H1 (cell line): Measurements from ENCODE around the gene RPS18. TPM values are rescaled to one million over a fixed set of nuclear protein-coding genes. Genes with fewer than 3 reads are reported as not detected.

Experiments
- CTCF ChIA-PET: fragments of 300-600 bp; sonication (Branson Sonifier 250); formaldehyde crosslinking; loops from one replicate; lab custom pipeline; 2021; ENCODE audit not compliant: partially characterized antibody; lab: Charles Lee
- POLR2A ChIA-PET: fragments of 300-600 bp; sonication (Branson Sonifier 250); formaldehyde crosslinking; loops from one replicate; lab custom pipeline; 2021; ENCODE audit warnings: inconsistent platforms; ENCODE audit not compliant: partially characterized antibody; lab: Charles Lee
- DNase-seq, 2 experiments: peaks; one replicate each; pipeline versions ENCODE4 v3.0.0 to v3.0.0-alpha.2; 2010 to 2022; ENCODE audit warnings: low spot score in 2 of 2, low read depth in 1 of 2, mixed read lengths in 1 of 2
- FAIRE-seq: peaks from 2 replicates; lab custom pipeline; 2011; peaks lifted over from hg19 to GRCh38; lab: Jason Lieb, UNC
- H2AFZ ChIP-seq: 2 replicates; pipeline ENCODE4 v1.8.1; 2012; ENCODE audit warnings: low read length, inconsistent platforms
- H2AK5ac ChIP-seq: 2 replicates; pipeline ENCODE4 v1.6.1; 2013; ENCODE audit warnings: low read depth, low read length
- H2BK120ac ChIP-seq: replicated peaks from 2 replicates; pipeline ENCODE3; 2013; ENCODE audit warnings: low read depth, low read length, inconsistent platforms
- H2BK12ac ChIP-seq: 2 replicates; pipeline ENCODE4 v1.6.1; 2013; ENCODE audit warnings: low read depth, low read length
- H2BK15ac ChIP-seq: 2 replicates; pipeline ENCODE4 v1.6.1; 2013; ENCODE audit warnings: low read length
- H2BK20ac ChIP-seq: 2 replicates; pipeline ENCODE4 v1.6.1; 2013; ENCODE audit warnings: low read length
- H2BK5ac ChIP-seq: 2 replicates; pipeline ENCODE4 v1.6.1; 2013; ENCODE audit warnings: low read depth, low read length
- H3K14ac ChIP-seq: 2 replicates; pipeline ENCODE4 v1.6.1; 2013; ENCODE audit warnings: inconsistent platforms; ENCODE audit not compliant: insufficient read length
- H3K18ac ChIP-seq: 2 replicates; pipeline ENCODE4 v1.6.1; 2013; ENCODE audit warnings: low read length; ENCODE audit errors: extremely low read depth
- H3K23ac ChIP-seq: 2 replicates; pipeline ENCODE4 v1.6.1; 2013; ENCODE audit warnings: inconsistent platforms; ENCODE audit not compliant: insufficient read length
- H3K23me2 ChIP-seq: 2 replicates; pipeline ENCODE4 v1.6.1; 2013; ENCODE audit warnings: low read depth, low read length
- H3K27ac ChIP-seq: 2 replicates; pipeline ENCODE4 v1.6.1; 2011; ENCODE audit warnings: low read depth, low read length, inconsistent platforms
- H3K27me3 ChIP-seq, 4 experiments: replicated peaks in 1 of 4; 1 replicate in 1 of 4; 2 replicates in 3 of 4; pipeline versions ENCODE4 v1.6.1 to v1.8.1; 2011 to 2013; ENCODE audit warnings: low read length in 3 of 4, mild to moderate bottlenecking in 3 of 4, inconsistent platforms in 2 of 4, mixed read lengths in 2 of 4, moderate library complexity in 1 of 4; ENCODE audit not compliant: control insufficient read depth in 3 of 4, insufficient read depth in 3 of 4; ENCODE audit errors: extremely low read depth in 1 of 4
- H3K36me3 ChIP-seq, 4 experiments: 2 replicates each; pipeline versions ENCODE4 v1.6.1 to v1.8.1; 2011 to 2013; ENCODE audit warnings: mild to moderate bottlenecking in 4 of 4, low read length in 3 of 4, moderate library complexity in 2 of 4, control low read depth in 1 of 4, inconsistent platforms in 1 of 4; ENCODE audit not compliant: insufficient read depth in 4 of 4, control insufficient read depth in 2 of 4
- H3K4ac ChIP-seq: replicated peaks from 2 replicates; pipeline ENCODE3; 2013; ENCODE audit warnings: low read length, low read depth, mixed read lengths, inconsistent platforms; ENCODE audit not compliant: insufficient read length
- H3K4me1 ChIP-seq, 4 experiments: replicated peaks in 1 of 4; 1 replicate in 1 of 4; 2 replicates in 3 of 4; pipeline versions ENCODE4 v1.6.1 to v1.8.1; 2011 to 2013; ENCODE audit warnings: low read length in 3 of 4, inconsistent platforms in 2 of 4, mixed read lengths in 1 of 4; ENCODE audit not compliant: insufficient read depth in 4 of 4, control insufficient read depth in 3 of 4
- H3K4me2 ChIP-seq, 2 experiments: 2 replicates each; pipeline versions ENCODE4 v1.6.1 to v1.8.1; 2011 to 2013; ENCODE audit warnings: low read depth in 2 of 2, low read length in 2 of 2, control low read depth in 1 of 2, inconsistent platforms in 1 of 2, mild to moderate bottlenecking in 1 of 2; ENCODE audit not compliant: insufficient read depth in 1 of 2
- H3K4me3 ChIP-seq, 4 experiments: fragments of 200-600, 300-600 bp in 1 of 4; sonication (generic), shearing (Covaris generic), sonication (Bioruptor Twin) in 1 of 4; 2 replicates each; pipeline versions ENCODE4 v1.5.1 to v1.8.1; 2011 to 2016; ENCODE audit warnings: low read length in 4 of 4, low read depth in 3 of 4, control low read depth in 2 of 4, inconsistent platforms in 2 of 4, mild to moderate bottlenecking in 2 of 4, mixed read lengths in 1 of 4, moderate library complexity in 1 of 4; ENCODE audit not compliant: insufficient read depth in 2 of 4; ENCODE audit errors: extremely low read depth in 1 of 4
- H3K56ac ChIP-seq: replicated peaks from 2 replicates; pipeline ENCODE3; 2013; ENCODE audit warnings: low read depth, mild to moderate bottlenecking, mixed read lengths, low read length, inconsistent platforms; ENCODE audit not compliant: insufficient read length
- H3K79me1 ChIP-seq: 2 replicates; pipeline ENCODE4 v1.6.1; 2013; ENCODE audit warnings: low read depth, low read length, control low read depth
- H3K79me2 ChIP-seq, 2 experiments: 2 replicates each; pipeline versions ENCODE4 v1.6.1 to v1.8.1; 2012 to 2013; ENCODE audit warnings: low read length in 2 of 2, mild to moderate bottlenecking in 2 of 2, inconsistent platforms in 1 of 2; ENCODE audit not compliant: insufficient read depth in 2 of 2, control insufficient read depth in 1 of 2
- H3K9ac ChIP-seq, 4 experiments: replicated peaks in 1 of 4; 1 replicate in 1 of 4; 2 replicates in 3 of 4; pipeline versions ENCODE4 v1.6.1 to v1.8.1; 2011 to 2013; ENCODE audit warnings: low read depth in 3 of 4, low read length in 3 of 4, control low read depth in 2 of 4, mild to moderate bottlenecking in 2 of 4, moderate library complexity in 2 of 4, inconsistent platforms in 1 of 4; ENCODE audit errors: extremely low read depth in 1 of 4
- H3K9me3 ChIP-seq, 2 experiments: 2 replicates each; pipeline versions ENCODE4 v1.6.1 to v1.8.1; 2012 to 2013; ENCODE audit warnings: mild to moderate bottlenecking in 2 of 2, moderate library complexity in 2 of 2, control low read depth in 1 of 2, inconsistent platforms in 1 of 2, low read depth in 1 of 2, low read length in 1 of 2, mixed read lengths in 1 of 2; ENCODE audit not compliant: insufficient read depth in 2 of 2
- H4K20me1 ChIP-seq, 2 experiments: replicated peaks in 1 of 2; 2 replicates each; pipeline versions ENCODE3 to v1.8.1; 2011 to 2013; ENCODE audit warnings: inconsistent platforms in 2 of 2, low read length in 2 of 2, mild to moderate bottlenecking in 1 of 2; ENCODE audit not compliant: insufficient read depth in 2 of 2, control insufficient read depth in 1 of 2
- H4K5ac ChIP-seq: 2 replicates; pipeline ENCODE4 v1.6.1; 2013; ENCODE audit warnings: low read length, low read depth, mixed read lengths, inconsistent platforms; ENCODE audit not compliant: insufficient read length
- H4K8ac ChIP-seq: 2 replicates; pipeline ENCODE4 v1.8.0; 2013; ENCODE audit warnings: mild to moderate bottlenecking, moderate library complexity, low read length, inconsistent platforms; ENCODE audit not compliant: insufficient read depth; ENCODE audit errors: extremely low read depth
- H4K91ac ChIP-seq: replicated peaks from 2 replicates; pipeline ENCODE3; 2013; ENCODE audit warnings: low read length, mixed read lengths, inconsistent platforms; ENCODE audit not compliant: insufficient read length
- ASH2L ChIP-seq: fragments of 200-600, 300-600 bp; sonication (generic); IDR thresholded peaks from one replicate; pipeline ENCODE4 v1.7.1; 2017; ENCODE audit warnings: low read length
- CEBPB ChIP-seq: IDR thresholded peaks from 2 replicates; pipeline ENCODE4 v1.6.1; 2012; ENCODE audit warnings: low read depth, low read length
- CHD2 ChIP-seq: IDR thresholded peaks from 2 replicates; pipeline ENCODE4 v1.6.1; 2012; ENCODE audit warnings: low read length, improper control_type of control experiment
- GABPA ChIP-seq: IDR thresholded peaks from 2 replicates; pipeline ENCODE4 v1.6.1; 2011; ENCODE audit warnings: mild to moderate bottlenecking, low read length, moderate library complexity, borderline replicate concordance; ENCODE audit not compliant: insufficient read depth
- KDM5A ChIP-seq: fragments of 200-600 bp; IDR thresholded peaks from 2 replicates; pipeline ENCODE4 v1.7.1; 2012; ENCODE audit warnings: mild to moderate bottlenecking, low read length, inconsistent platforms, mixed read lengths
- PHF8 ChIP-seq: fragments of 200-600 bp; sonication (generic); conservative IDR thresholded peaks from 2 replicates; pipeline ENCODE4 v1.7.1; 2012; ENCODE audit warnings: low read depth, mild to moderate bottlenecking, inconsistent platforms, low read length, moderate library complexity
- POU5F1 ChIP-seq: IDR thresholded peaks from 2 replicates; pipeline ENCODE4 v1.6.1; 2011; ENCODE audit warnings: low read depth, mild to moderate bottlenecking, low read length, moderate library complexity
- RNF2 ChIP-seq: fragments of 200-900, 300-1000 bp; sonication (generic); IDR thresholded peaks from 2 replicates; pipeline ENCODE4 v1.7.1; 2016; ENCODE audit warnings: borderline replicate concordance, low read depth, mild to moderate bottlenecking, antibody characterized with exemption, low read length; ENCODE audit not compliant: poor library complexity, severe bottlenecking; ENCODE audit errors: missing control alignments
- SUZ12 ChIP-seq: fragments of 200-600 bp; sonication (generic); IDR thresholded peaks from 2 replicates; pipeline ENCODE4 v1.6.1; 2012; ENCODE audit warnings: mild to moderate bottlenecking, inconsistent platforms, low read length, moderate library complexity, mixed read lengths
- ZNF274 ChIP-seq: IDR thresholded peaks from 2 replicates; pipeline ENCODE4 v1.7.0; 2012; ENCODE audit warnings: low read length, borderline replicate concordance; ENCODE audit errors: extremely low read depth
- WGBS, 2 experiments: shearing (Covaris generic) in 1 of 2; methylation state at CpG; one replicate each; pipeline versions ENCODE4 v1.1.6 to v1.1.7; 2013 to 2015; ENCODE audit warnings: low lambda C conversion rate in 2 of 2, mixed read lengths in 2 of 2, inconsistent platforms in 1 of 2, low coverage in 1 of 2, missing lambda C conversion rate in 1 of 2; ENCODE audit not compliant: insufficient replicate concordance in 2 of 2, insufficient coverage in 1 of 2, insufficient read length in 1 of 2; ENCODE audit errors: extremely low coverage in 1 of 2, missing lambda C conversion rate in 1 of 2; 5-methylcytosine and 5-hydroxymethylcytosine counted together
- polyA plus RNA-seq, 7 experiments: library from polyadenylated mRNA; depleted of rRNA in 3 of 7; stranded (reverse) in 5 of 7; unstranded in 2 of 7; fragments of >200 nt in 5 of 7; fragments of 200-250 nt in 2 of 7; gene quantifications; 1 replicate in 5 of 7; 2 replicates in 1 of 7; 4 replicates in 1 of 7; pipeline versions ENCODE4 v1.2.1 to v1.2.3, GENCODE V29; 2011 to 2013; ENCODE audit warnings: missing spikeins in 2 of 7, mixed read lengths in 2 of 7
- total RNA-seq: library from RNA; stranded (reverse); fragmentation: NEBNext Ultra II Directional; extraction: Animal tissue kit (Norgen Biotek cat#: 25700); gene quantifications from 2 replicates; pipeline ENCODE4 v1.2.1, GENCODE V29; 2021

Gene RPS18
- total and polyA plus RNA-seq, 2 of the 8 experiments (the other 6 are each of a cell fraction or from before 2014, with no cell fraction given): 2,796 to 7,099 TPM

DNA sequence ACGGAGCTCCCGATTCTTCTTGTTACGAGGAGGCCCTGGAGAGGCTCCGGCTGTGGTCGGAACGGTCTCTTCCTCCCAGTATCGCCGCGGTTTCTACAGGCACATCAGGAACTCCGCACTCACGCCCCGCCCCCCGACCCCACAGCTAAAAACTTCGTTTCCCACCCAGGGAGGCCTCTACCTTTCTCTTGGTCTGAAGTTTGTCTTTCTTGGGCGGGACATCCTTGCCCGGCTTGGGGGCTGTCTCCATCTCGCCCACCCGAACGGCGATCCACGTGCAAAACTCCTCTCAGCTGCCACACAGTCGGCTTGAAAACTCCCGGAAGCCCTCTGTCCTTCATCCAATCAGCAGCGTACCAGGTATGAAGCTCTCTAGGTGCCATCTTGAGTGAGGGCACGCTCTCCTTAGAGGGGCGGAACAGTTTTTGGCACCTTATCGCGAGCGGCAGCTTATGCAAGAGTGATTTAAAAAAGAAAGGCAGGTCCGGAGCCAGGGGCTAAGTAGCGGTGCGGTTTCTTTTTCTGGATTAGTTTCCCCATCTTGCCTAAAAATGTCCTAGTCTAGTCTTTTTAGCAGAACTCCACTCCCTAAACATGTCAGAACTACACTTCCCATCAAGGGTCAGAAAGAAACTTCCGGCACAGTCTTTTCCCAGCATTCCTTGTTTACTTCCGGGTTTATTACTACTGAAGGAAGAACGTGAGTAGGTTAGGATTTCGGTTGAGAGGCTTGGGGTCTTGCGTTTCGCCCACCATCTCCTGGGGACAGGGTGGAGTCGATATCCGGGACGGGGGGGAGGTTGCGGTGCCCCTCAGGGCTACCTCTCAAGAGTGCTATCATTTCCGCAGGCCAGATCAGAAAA is 17.3 kb downstream of the RPS18 start, which contains the start of the genes PFDN6 and WDR46:
TSS of gene PFDN6 (plus strand) at position 681 of the 863 bp plus-strand sequence. CDS start 256 bp downstream, outside the sequence.
TSS of gene WDR46 (minus strand) at position 319 of the 863 bp plus-strand sequence. CDS start at position 250, 69 bp downstream.
- no peaks in the 10 kb centered on the region for H3K27me3 ChIP-seq
- H3K14ac ChIP-seq: no peak within 1 kb of the TSS
- no peak within 1 kb of the TSS for H2AK5ac ChIP-seq
- H3K23me2 ChIP-seq: peaks cover 8% of the 10 kb centered on the region; the same call in 1 of the 2 replicates
- H3K4ac ChIP-seq: no peak within 1 kb of the TSS
- DNase-seq: peak in 1 of 2 experiments; percentile 84
- H3K4me3 ChIP-seq: peak within 1 kb of the TSS; percentile 74 to 97 (median 84)
- H2BK120ac ChIP-seq: no peak within 1 kb of the TSS
- peaks cover 0 to 11% (median 5%) of the 10 kb centered on the region in 4 experiments; a peak in 5 of 7 replicates for H3K4me1 ChIP-seq
- H2AFZ ChIP-seq: peak within 1 kb of the TSS; percentile 93; the same call in 1 of the 2 replicates
- CTCF ChIA-PET: interaction anchor here (0.5 to 7.2 kb wide), 8 partner anchors 8 to 364 kb away, joined by 3 to 81 read pairs (median 4); partner anchors contain the start of genes B3GALT4 and RGL2
- peaks cover 0 to 5% of the 10 kb centered on the region in 2 experiments for H4K20me1 ChIP-seq
- H2BK5ac ChIP-seq: no peak within 1 kb of the TSS
- H3K9me3 ChIP-seq: no peaks in the 10 kb centered on the region; a peak in 1 of 4 replicates
- H2BK15ac ChIP-seq: no peak within 1 kb of the TSS
- peak within 1 kb of the TSS; percentile 21 for H3K56ac ChIP-seq
- no peak for FAIRE-seq
- 1% methylated on average over 43 of the region's 43 CpGs; no CpG with 5 or more reads in 1 of the 2 experiments for WGBS, 2 experiments
- H2BK12ac ChIP-seq: no peak within 1 kb of the TSS
- peak within 1 kb of the TSS; percentile 37; the same call in 1 of the 2 replicates for H3K27ac ChIP-seq
- POLR2A ChIA-PET: interaction anchor here (0.6 to 16.7 kb wide), 11 partner anchors 10 to 317 kb away, joined by 3 to 337 read pairs (median 5); partner anchors contain the start of genes B3GALT4, RGL2, RPS18 and TAPBP
- peak within 1 kb of the TSS; percentile 90 for H4K8ac ChIP-seq
- H4K5ac ChIP-seq: peak within 1 kb of the TSS; percentile 48
- peaks cover 8% of the 10 kb centered on the region; the same call in 1 of the 2 replicates for H3K79me1 ChIP-seq
- H4K91ac ChIP-seq: no peak within 1 kb of the TSS
- no peak within 1 kb of the TSS for H3K18ac ChIP-seq
- H3K23ac ChIP-seq: no peak within 1 kb of the TSS
- peaks cover 4 to 31% of the 10 kb centered on the region in 2 experiments; a peak in 3 of 4 replicates for H3K79me2 ChIP-seq
- peak within 1 kb of the TSS; percentile 76 to 92 for H3K4me2 ChIP-seq
- no peak within 1 kb of the TSS for H2BK20ac ChIP-seq
- H3K36me3 ChIP-seq: peaks cover 15 to 39% (median 32%) of the 10 kb centered on the region in 4 experiments
- H3K9ac ChIP-seq: peak within 1 kb of the TSS; percentile 74 to 85 (median 80)
- TF ChIP-seq ASH2L (peak; percentile 66), CHD2 (peak; percentile 79), KDM5A (no peak), CEBPB (no peak), POU5F1 (no peak), ZNF274 (no peak), SUZ12 (no peak), GABPA (peak; percentile 98), PHF8 (peak; percentile 59), RNF2 (no peak)
